SK-N-SH (cell line): ENCODE measurements around the gene MYRF.

ENCODE experiments used
- CTCF ChIP-seq: fragments of 200-600 bp; sonication (generic); IDR thresholded peaks from 2 replicates; pipeline ENCODE4 v1.6.1; 2017; ENCODE audit warnings: antibody characterized with exemption, mild to moderate bottlenecking, moderate library complexity
- EP300 ChIP-seq, 2 experiments: IDR thresholded peaks; 2 replicates each; pipeline versions ENCODE4 v1.4.0 to v1.6.1; 2012; ENCODE audit warnings: borderline replicate concordance in 1 of 2, low read depth in 1 of 2, low read length in 1 of 2
- FOXM1 ChIP-seq: IDR thresholded peaks from 2 replicates; pipeline ENCODE4 v1.4.0; 2012; ENCODE audit warnings: low read depth, mild to moderate bottlenecking
- POLR2AphosphoS5 ChIP-seq: IDR thresholded peaks from 2 replicates; pipeline ENCODE4 v1.6.1; 2012; ENCODE audit warnings: low read depth, low read length
- TF ChIP-seq, protein P1 (sequence below): IDR thresholded peaks from 2 replicates; pipeline ENCODE4 v1.6.1; 2012; ENCODE audit warnings: mild to moderate bottlenecking, low read depth, low read length, moderate library complexity
- TF ChIP-seq, protein P2 (sequence below): IDR thresholded peaks from 2 replicates; pipeline ENCODE4 v1.4.0; 2012; ENCODE audit warnings: low read depth, borderline replicate concordance

DNA sequence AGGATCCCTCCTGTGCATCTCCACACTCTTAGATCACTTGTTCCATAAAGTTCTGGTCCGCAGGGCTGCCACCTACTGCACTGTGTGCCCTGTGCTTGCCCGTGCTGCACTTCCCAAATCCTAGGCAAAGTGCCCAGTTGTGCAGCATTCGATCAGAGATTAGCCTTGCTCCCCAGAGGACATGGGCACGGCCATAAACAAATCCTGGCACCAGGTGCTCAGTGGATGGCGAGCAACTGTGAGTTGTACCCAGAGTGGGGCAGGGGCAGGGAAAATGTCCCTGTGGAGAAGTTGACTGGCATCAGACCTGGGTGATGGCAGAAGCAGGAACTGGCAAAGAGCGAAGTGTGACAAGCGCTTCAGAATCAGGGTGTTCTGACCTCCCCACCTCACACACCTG lies 80.3 kb downstream of the MYRF start:
- no peak for TF ChIP-seq CTCF
- TF ChIP-seq EP300 (IDR thresholded peaks at IDR 0.05; ENCODE audit: borderline replicate concordance in 1 of 2, low read depth in 1 of 2, low read length in 1 of 2), result no peak
- TF ChIP-seq, protein P1, sequence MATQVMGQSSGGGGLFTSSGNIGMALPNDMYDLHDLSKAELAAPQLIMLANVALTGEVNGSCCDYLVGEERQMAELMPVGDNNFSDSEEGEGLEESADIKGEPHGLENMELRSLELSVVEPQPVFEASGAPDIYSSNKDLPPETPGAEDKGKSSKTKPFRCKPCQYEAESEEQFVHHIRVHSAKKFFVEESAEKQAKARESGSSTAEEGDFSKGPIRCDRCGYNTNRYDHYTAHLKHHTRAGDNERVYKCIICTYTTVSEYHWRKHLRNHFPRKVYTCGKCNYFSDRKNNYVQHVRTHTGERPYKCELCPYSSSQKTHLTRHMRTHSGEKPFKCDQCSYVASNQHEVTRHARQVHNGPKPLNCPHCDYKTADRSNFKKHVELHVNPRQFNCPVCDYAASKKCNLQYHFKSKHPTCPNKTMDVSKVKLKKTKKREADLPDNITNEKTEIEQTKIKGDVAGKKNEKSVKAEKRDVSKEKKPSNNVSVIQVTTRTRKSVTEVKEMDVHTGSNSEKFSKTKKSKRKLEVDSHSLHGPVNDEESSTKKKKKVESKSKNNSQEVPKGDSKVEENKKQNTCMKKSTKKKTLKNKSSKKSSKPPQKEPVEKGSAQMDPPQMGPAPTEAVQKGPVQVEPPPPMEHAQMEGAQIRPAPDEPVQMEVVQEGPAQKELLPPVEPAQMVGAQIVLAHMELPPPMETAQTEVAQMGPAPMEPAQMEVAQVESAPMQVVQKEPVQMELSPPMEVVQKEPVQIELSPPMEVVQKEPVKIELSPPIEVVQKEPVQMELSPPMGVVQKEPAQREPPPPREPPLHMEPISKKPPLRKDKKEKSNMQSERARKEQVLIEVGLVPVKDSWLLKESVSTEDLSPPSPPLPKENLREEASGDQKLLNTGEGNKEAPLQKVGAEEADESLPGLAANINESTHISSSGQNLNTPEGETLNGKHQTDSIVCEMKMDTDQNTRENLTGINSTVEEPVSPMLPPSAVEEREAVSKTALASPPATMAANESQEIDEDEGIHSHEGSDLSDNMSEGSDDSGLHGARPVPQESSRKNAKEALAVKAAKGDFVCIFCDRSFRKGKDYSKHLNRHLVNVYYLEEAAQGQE, result no peak
- no peak for TF ChIP-seq POLR2AphosphoS5
- no peak for TF ChIP-seq FOXM1
- TF ChIP-seq, protein P2, sequence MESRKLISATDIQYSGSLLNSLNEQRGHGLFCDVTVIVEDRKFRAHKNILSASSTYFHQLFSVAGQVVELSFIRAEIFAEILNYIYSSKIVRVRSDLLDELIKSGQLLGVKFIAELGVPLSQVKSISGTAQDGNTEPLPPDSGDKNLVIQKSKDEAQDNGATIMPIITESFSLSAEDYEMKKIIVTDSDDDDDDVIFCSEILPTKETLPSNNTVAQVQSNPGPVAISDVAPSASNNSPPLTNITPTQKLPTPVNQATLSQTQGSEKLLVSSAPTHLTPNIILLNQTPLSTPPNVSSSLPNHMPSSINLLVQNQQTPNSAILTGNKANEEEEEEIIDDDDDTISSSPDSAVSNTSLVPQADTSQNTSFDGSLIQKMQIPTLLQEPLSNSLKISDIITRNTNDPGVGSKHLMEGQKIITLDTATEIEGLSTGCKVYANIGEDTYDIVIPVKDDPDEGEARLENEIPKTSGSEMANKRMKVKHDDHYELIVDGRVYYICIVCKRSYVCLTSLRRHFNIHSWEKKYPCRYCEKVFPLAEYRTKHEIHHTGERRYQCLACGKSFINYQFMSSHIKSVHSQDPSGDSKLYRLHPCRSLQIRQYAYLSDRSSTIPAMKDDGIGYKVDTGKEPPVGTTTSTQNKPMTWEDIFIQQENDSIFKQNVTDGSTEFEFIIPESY, result no peak
